Left renal pelvis (tissue), 4 donors: Measurements from ENCODE around the gene RNF175. TPM values are rescaled to one million over a fixed set of nuclear protein-coding genes. Genes with fewer than 3 reads are reported as not detected.

ENCODE experiments used
- DNase-seq, 4 donors: peaks; one replicate each; pipeline ENCODE4 v3.0.0-alpha.2; 2013; ENCODE audit warnings: low read depth in 4 of 4, low spot score in 3 of 4
- polyA plus RNA-seq, 4 donors: library from polyadenylated mRNA; unstranded; fragments of 120-200 nt; gene quantifications; one replicate each; pipeline ENCODE4 v1.2.1, GENCODE V29; 2013; ENCODE audit not compliant: insufficient read length in 4 of 4

RNF175 gene
- polyA plus RNA-seq, 4 donors, result 4.2 to 9.8 (median 6.2) TPM

DNA sequence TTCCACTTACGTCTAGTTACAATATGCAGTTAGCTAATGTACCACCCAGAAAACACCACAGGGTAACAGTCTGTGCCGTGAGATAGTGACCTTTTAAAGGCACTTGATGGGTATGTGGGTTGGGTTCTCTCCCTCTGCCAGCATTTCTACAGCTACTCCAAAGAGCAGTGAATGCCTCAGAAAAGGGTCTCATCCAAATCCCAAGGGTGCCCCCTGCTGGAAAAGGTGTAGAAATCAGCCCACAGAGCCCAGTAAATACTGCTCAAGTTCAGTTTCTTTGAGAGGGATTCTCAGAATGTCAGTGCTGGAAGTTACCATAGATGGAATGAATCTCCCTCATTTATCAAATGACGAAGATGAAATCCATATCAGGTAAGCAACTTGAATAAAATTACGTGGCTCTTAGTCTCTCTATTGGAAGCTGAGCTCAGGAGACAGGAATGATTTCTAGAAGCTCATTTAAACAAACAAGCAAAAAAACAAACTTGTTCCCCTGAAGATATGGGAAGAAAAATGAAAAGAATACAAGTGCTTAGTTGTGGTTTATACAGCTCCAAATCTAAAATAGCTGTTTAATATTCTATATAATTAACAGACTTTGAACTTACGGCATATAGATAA lies 9.5 kb downstream of the RNF175 start:
- DNase-seq, result peak in 3 of 4 donors; percentile 64 to 79 (median 66)

DNA sequence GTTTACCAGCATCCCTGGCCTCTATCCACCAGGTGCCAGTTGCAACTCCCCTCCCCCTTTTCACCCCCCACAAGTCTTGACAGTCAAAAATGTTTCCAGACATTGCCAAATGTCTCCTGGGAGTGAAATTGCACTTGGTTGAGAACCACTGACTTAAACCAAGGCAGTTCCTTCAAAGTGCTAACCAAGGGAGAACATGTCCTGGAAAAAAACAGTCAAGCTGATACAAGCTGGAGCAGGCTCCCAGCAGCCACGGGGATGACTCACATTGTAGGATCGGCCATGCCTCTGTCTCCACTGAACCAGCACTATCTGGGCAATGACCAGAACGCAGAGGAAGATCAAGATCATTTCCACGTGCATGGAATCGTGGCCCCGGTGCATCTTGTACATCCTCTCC lies 11.4 kb downstream of the RNF175 start:
- DNase-seq, result no peak

- DNase-seq, result no peak
These were observed 12.3 kb downstream of the RNF175 start for GRCh38 chr4:153747406-153747955.

- no peak for DNase-seq
These were observed 14.2 kb downstream of the RNF175 start for GRCh38 chr4:153745651-153746050.

GRCh38 chr4:153741541-153741940 lies 18.3 kb downstream of the RNF175 start:
- no peak for DNase-seq

- DNase-seq, result no peak
These were observed 23.8 kb downstream of the RNF175 start for GRCh38 chr4:153735906-153736461.

GRCh38 chr4:153733751-153734448 lies 25.9 kb downstream of the RNF175 start:
- DNase-seq, result no peak

GRCh38 chr4:153731239-153731638 lies 28.6 kb downstream of the RNF175 start:
- no peak for DNase-seq

DNA sequence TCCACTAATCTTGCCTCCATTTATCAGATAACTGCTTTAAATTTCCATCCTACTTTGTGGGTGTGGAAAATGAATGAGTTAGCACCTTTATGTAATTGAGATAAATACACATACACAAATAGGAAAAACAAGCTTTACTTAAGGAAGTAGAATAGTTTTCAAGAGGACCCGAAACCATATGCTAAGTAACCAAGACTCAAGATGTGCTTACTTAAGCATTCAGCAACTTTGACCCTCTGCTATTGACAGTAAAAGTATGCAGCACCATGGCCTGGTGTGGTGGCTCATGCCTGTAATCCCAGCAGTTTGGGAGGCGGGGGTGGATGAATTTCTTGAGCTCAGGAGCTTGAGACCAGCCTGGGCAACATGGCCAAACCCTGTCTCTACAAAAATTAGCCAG lies 29.9 kb downstream of the RNF175 start:
- DNase-seq, result no peak

- DNase-seq, result no peak
These were observed 31.2 kb downstream of the RNF175 start for GRCh38 chr4:153728660-153729059.

DNA sequence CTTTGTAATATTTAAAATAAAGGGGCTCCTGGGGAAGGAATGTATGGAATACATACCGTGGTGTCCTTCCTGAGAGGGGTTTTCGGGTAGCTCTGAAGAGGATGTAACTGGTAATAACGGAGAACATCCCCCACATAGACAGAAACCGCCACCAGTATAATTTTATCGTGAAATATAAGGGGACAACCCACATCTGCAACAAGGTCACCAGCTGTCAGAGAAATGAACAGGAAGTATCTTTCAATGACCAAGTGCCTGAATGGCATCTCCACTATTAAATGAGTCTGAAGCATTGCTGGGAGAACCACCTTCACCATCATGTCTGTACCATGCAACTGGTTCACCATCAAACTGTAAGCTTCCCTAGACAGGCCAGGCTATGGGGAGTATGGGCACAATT lies 31.7 kb downstream of the RNF175 start:
- DNase-seq, result no peak

GRCh38 chr4:153725831-153726154 lies 34.0 kb downstream of the RNF175 start:
- no peak for DNase-seq

DNA sequence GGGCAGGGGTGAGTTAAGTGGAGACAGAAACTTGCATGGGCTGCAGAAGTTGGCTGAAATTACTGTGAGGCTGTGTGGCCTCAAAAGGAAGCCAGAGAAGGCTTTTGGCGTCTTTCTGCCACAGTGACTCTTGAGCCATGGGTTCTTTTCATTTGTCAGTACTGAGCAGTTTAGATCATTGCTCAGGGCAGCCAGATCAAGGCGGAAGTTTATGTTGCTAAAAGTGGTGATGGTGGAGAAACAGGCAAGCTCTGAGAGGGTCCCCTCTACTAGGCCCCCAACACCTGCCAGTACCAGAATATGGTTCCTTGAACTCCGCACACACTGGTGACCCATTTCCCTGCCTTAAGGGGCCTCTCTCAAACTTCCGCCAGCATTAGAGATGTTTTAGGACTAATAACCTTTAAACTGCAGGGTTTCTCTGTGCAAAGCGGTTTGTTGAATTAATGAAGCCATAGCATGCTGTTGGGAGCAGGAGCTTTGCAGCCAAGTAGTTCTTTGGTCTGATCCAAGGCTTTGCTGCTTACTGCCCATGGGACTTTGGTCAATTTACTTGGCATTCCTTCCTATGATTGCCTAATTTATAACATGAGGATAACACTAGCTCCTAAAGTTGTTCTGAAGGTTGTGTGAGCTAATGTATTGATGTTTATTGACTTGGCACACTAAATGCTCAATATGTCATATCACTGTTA lies 34.5 kb downstream of the RNF175 start:
- no peak for DNase-seq

DNA sequence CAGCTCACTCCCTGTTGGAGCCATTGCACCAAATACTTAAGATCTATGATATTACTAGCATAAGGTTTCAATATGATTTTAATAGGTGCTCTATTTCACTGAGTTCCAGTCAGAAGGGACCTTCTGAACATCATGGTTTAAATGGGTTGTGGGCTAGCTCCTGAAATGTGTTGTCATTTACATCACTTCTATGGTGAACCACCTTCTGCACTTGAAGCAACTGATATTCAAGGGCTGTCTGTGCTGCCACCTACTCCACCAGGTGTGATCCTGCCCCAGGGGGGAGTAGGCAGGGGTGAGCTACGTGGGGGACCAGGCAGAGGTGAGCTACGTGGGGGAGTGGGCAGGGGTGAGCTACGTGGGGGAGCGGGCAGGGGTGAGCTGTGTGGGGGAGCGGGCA lies 35.2 kb downstream of the RNF175 start:
- DNase-seq, result no peak

DNA sequence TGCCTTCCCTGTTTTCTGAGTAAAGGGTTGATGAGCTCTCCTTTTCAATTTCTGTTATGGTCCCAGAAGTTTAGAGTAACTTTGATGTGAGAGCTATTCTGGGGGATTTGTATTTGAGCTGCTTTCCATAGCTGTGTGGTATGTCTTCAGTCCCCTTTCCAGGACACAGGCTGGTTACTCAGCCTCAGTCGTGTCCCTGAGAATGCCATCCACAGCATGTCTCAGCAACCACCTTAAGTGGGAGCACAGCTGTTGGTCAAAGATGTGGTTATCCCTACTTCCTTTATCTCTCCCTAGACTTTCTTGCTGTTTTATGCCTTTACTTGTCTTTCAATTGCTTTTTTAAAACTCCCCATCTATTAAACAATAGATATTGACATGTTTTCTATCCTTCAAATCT lies 37.8 kb downstream of the RNF175 start:
- DNase-seq, result no peak

DNA sequence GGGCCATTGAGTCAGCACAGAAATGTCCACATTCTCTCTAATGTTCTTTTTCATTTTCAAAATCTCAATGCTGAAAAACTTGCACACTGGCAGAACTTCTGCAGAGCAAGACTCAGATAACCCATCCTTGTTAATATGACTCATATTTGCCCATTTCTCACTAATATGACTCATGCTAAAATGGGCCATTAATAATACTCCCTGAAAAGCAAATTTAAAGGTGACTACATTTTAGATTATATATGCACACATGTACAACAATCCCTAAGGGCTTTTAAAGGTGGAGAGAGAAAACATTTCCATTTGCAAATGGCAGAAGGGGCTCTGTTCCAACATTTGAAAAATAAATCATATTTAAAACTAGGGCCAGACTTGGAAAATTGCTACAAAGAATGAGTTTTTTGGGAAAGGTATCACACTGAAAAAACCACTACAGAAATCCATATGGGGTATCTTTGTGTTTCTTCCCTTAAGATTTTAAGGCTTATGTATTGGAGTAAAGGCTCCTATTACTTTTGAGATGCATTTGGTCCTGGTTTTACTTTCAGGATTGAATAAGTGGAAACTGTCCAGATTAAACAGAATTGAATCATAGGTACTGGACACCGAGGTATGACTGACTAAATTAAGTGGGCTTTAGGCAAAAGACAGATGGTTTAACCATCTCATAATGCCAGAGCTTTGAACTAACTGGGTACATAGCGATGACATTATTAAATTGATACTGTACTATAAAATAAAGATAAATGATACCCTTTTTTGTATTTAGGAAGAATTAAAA lies 45.8 kb downstream of the RNF175 start:
- no peak for DNase-seq

DNA sequence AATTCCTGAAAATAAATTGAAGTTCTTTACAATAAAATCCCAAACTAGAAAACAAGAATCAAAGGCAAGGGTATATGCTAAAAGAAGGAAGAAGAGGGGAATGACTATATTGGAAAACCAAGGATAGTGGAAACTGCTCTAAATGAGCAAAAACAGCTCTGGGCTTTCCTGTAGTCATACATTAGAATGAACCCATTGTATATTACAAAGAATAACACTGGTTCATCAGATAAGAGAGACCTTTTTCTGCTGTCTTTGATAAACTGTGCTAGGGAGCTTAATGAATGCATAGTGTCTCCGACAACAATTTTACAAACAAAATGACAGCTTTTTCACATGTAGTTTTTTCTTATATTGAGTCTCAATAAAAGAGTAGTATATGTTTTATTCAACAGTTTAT lies 49.1 kb downstream of the RNF175 start:
- DNase-seq, result no peak

GRCh38 chr4:153706519-153706918 lies 53.3 kb downstream of the RNF175 start:
- DNase-seq, result no peak

GRCh38 chr4:153705743-153706468 lies 53.9 kb downstream of the RNF175 start:
- no peak for DNase-seq

DNA sequence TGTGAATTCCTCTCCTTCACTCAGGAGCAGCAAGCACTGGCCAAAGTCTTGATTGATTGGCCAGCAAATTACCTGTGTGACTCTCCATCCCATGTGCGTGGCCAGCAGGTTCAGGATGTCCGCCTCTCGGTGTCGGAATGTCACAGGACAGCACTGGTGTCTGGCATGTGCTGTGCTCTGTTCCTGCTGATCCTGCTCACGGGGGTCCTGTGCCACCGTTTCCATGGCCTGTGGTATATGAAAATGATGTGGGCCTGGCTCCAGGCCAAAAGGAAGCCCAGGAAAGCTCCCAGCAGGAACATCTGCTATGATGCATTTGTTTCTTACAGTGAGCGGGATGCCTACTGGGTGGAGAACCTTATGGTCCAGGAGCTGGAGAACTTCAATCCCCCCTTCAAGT lies 55.3 kb downstream of the RNF175 start:
- no peak for DNase-seq
